CD4-positive, alpha-beta T cell treated with Interleukin-6 for 4 hours (primary cell): ENCODE data around the gene ZNF484.
"Not testable (repeated sequence)": the region's sequence is repeated elsewhere in the genome, so short reads cannot be mapped to it uniquely, and the experiment has no call there.

Experiments used
- DNase-seq: peaks from one replicate; pipeline ENCODE4 v3.0.0-alpha.2; 2020; ENCODE audit warnings: mixed read lengths

Gene ZNF484

GRCh38 chr9:92857236-92857635 lies 20.6 kb downstream of the ZNF484 start:
- no peak for DNase-seq

- DNase-seq, result no peak
Observed at GRCh38 chr9:92853716-92854115, 24.1 kb downstream of the ZNF484 start.

- DNase-seq, result no peak
Observed at GRCh38 chr9:92850898-92851297, 26.9 kb downstream of the ZNF484 start.

GRCh38 chr9:92848740-92849139 lies 29.1 kb downstream of the ZNF484 start:
- DNase-seq, result not testable (repeated sequence)

GRCh38 chr9:92846662-92847145 lies 31.1 kb downstream of the ZNF484 start:
- no peak for DNase-seq

GRCh38 chr9:92838411-92838810 lies 39.4 kb downstream of the ZNF484 start:
- not testable (repeated sequence) for DNase-seq

- no peak for DNase-seq
Observed at GRCh38 chr9:92837191-92837590, 40.6 kb downstream of the ZNF484 start.

GRCh38 chr9:92829420-92829819 lies 48.4 kb downstream of the ZNF484 start:
- DNase-seq, result no peak

GRCh38 chr9:92825065-92825464 lies 52.8 kb downstream of the ZNF484 start:
- not testable (repeated sequence) for DNase-seq

GRCh38 chr9:92820964-92821363 lies 56.9 kb downstream of the ZNF484 start:
- no peak for DNase-seq

- not testable (repeated sequence) for DNase-seq
Observed at GRCh38 chr9:92819898-92820297, 57.9 kb downstream of the ZNF484 start.

GRCh38 chr9:92809629-92810326 lies 68.1 kb downstream of the ZNF484 start:
- DNase-seq, result peak; percentile 12

- peak; percentile 58 for DNase-seq
Observed at GRCh38 chr9:92808726-92809451, 68.9 kb downstream of the ZNF484 start.

- peak; percentile 49 for DNase-seq
Observed at GRCh38 chr9:92807757-92808725, 69.8 kb downstream of the ZNF484 start.

GRCh38 chr9:92807031-92807756 lies 70.6 kb downstream of the ZNF484 start:
- DNase-seq, result no peak

GRCh38 chr9:92804727-92805126 lies 73.1 kb downstream of the ZNF484 start:
- DNase-seq, result no peak

GRCh38 chr9:92798358-92798757 lies 79.5 kb downstream of the ZNF484 start:
- no peak for DNase-seq

- DNase-seq, result not testable (repeated sequence)
Observed at GRCh38 chr9:92796337-92796804, 81.5 kb downstream of the ZNF484 start.

GRCh38 chr9:92795598-92796336 lies 82.1 kb downstream of the ZNF484 start:
- no peak for DNase-seq
